ENCODE measurements around the gene MAB21L4. TPM values are rescaled to one million over a fixed set of nuclear protein-coding genes. Genes with fewer than 3 reads are reported as not detected.

Gene MAB21L4
- total RNA-seq, 1 donor from 2014 or later = not detected

GRCh38 chr2:240881913-240882312 lies 14.0 kb downstream of the MAB21L4 start:
- Mint-ChIP-seq H3K27ac (ENCODE audit: unreplicated experiment) (no peak overlapping the region), H3K36me3 (ENCODE audit: low read depth, unreplicated experiment) (peaks cover 4% of the 10 kb centered on the region), H3K9me3 (ENCODE audit: unreplicated experiment) (no peaks in the 10 kb centered on the region), H3K4me3 (ENCODE audit: unreplicated experiment) (no peak overlapping the region), H3K27me3 (ENCODE audit: unreplicated experiment) (peaks cover 5% of the 10 kb centered on the region), H3K4me1 (ENCODE audit: unreplicated experiment) (peaks cover 13% of the 10 kb centered on the region)
- TF ChIP-seq, protein P1, sequence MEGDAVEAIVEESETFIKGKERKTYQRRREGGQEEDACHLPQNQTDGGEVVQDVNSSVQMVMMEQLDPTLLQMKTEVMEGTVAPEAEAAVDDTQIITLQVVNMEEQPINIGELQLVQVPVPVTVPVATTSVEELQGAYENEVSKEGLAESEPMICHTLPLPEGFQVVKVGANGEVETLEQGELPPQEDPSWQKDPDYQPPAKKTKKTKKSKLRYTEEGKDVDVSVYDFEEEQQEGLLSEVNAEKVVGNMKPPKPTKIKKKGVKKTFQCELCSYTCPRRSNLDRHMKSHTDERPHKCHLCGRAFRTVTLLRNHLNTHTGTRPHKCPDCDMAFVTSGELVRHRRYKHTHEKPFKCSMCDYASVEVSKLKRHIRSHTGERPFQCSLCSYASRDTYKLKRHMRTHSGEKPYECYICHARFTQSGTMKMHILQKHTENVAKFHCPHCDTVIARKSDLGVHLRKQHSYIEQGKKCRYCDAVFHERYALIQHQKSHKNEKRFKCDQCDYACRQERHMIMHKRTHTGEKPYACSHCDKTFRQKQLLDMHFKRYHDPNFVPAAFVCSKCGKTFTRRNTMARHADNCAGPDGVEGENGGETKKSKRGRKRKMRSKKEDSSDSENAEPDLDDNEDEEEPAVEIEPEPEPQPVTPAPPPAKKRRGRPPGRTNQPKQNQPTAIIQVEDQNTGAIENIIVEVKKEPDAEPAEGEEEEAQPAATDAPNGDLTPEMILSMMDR (IDR thresholded peaks at IDR 0.05; ENCODE audit: unreplicated experiment) = no peak
- no peak for DNase-seq (ENCODE audit: low spot score)

GRCh38 chr2:240879105-240879504 lies 16.9 kb downstream of the MAB21L4 start:
- Mint-ChIP-seq H3K27ac (ENCODE audit: unreplicated experiment) (no peak overlapping the region), H3K9me3 (ENCODE audit: unreplicated experiment) (no peaks in the 10 kb centered on the region), H3K36me3 (ENCODE audit: low read depth, unreplicated experiment) (no peaks in the 10 kb centered on the region), H3K27me3 (ENCODE audit: unreplicated experiment) (peaks cover 3% of the 10 kb centered on the region), H3K4me3 (ENCODE audit: unreplicated experiment) (no peak overlapping the region), H3K4me1 (ENCODE audit: unreplicated experiment) (no peaks in the 10 kb centered on the region)
- TF ChIP-seq, protein P1 (IDR thresholded peaks at IDR 0.05; ENCODE audit: unreplicated experiment) = no peak
- no peak for DNase-seq (ENCODE audit: low spot score)

GRCh38 chr2:240878341-240878936 lies 17.5 kb downstream of the MAB21L4 start:
- Mint-ChIP-seq H3K4me1 (ENCODE audit: unreplicated experiment) (no peaks in the 10 kb centered on the region), H3K4me3 (ENCODE audit: unreplicated experiment) (no peak overlapping the region), H3K27me3 (ENCODE audit: unreplicated experiment) (peaks cover 3% of the 10 kb centered on the region), H3K27ac (ENCODE audit: unreplicated experiment) (no peak overlapping the region), H3K9me3 (ENCODE audit: unreplicated experiment) (no peaks in the 10 kb centered on the region), H3K36me3 (ENCODE audit: low read depth, unreplicated experiment) (no peaks in the 10 kb centered on the region)
- TF ChIP-seq, protein P1 (IDR thresholded peaks at IDR 0.05; ENCODE audit: unreplicated experiment) = no peak
- DNase-seq (ENCODE audit: low spot score) = no peak

DNA sequence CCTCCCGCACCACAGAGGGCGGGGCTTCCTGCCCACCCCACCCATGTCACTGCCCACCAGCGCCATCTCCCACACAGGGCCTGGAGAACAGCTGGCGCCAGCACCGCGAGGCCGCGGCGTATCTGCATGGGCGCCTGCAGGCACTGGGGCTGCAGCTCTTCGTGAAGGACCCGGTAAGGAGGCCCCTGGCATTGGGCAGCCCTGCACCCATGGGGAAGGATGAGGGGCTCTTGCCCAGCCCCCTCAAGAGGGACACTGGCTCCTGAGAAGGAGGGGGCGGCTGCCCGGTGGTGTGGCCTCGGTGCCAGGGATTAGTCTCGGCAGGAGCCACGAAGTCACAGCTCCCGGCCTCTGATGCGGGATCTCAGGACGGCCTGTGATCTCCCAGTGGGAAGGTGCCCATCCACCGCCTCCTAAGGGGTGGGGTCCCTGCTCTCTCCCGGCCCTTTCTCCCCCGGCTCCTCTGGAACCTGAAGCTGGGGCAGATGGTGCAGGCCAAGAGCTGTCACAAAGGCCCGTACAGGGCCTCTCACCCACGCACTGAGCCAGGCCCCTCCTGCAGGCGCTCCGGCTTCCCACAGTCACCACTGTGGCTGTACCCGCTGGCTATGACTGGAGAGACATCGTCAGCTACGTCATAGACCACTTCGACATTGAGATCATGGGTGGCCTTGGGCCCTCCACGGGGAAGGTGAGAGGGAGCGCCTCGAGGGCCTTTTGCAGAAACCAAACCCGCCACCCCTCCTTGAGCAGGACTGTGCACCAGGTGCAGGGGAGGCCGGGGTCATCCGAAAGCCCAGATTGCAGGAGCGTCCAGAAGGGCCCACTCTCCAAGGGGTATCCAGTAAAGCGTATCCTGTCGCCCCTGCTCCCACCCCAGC lies 18.3 kb downstream of the MAB21L4 start:
- no peak for DNase-seq (ENCODE audit: low spot score)
- TF ChIP-seq, protein P1 (IDR thresholded peaks at IDR 0.05; ENCODE audit: unreplicated experiment) = no peak
- no peaks in the 10 kb centered on the region for H3K4me1 Mint-ChIP-seq (ENCODE audit: unreplicated experiment)
- peaks cover 3% of the 10 kb centered on the region for H3K27me3 Mint-ChIP-seq (ENCODE audit: unreplicated experiment)
- H3K27ac Mint-ChIP-seq (ENCODE audit: unreplicated experiment) = no peak overlapping the region
- no peaks in the 10 kb centered on the region for H3K36me3 Mint-ChIP-seq (ENCODE audit: low read depth, unreplicated experiment)
- no peaks in the 10 kb centered on the region for H3K9me3 Mint-ChIP-seq (ENCODE audit: unreplicated experiment)
- no peak overlapping the region for H3K4me3 Mint-ChIP-seq (ENCODE audit: unreplicated experiment)

Measured in endothelial cell (in vitro differentiated cells).